Measurements from ENCODE around the gene DIP2C. TPM values are rescaled to one million over a fixed set of nuclear protein-coding genes. Genes with fewer than 3 reads are reported as not detected.

DIP2C gene
- total RNA-seq, 1 donor from 2014 or later: 0.53 TPM

DNA sequence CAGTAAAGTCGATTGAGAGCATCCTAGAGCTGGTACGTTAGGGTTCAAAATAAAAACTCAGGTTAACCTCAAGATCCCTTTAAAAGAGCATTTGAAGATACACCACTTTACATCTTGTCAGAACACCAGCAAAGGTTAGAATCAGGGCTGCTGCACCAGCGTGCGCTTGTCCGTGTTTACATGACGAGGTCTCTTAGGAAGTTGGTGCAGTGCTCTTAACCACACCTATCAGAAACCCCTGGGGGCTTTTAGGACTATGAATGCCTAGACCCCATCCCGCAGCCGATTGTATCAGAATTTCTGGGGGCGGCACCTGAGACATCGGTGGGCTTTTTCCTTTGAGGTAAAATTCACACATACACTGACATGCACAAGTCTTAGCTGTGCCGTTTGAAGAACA lies 456.6 kb downstream of the DIP2C start:
- Histone ChIP-seq H3K4me3 (ENCODE audit: low read depth, low read length) (no peak overlapping the region), H3K27me3 (ENCODE audit: control insufficient read depth, insufficient read depth, low read length) (no peaks in the 10 kb centered on the region), H3K36me3 (ENCODE audit: control insufficient read depth, insufficient read depth, low read length) (no peaks in the 10 kb centered on the region)
- no peak for DNase-seq (ENCODE audit: low read depth)
- TF ChIP-seq, protein P1, sequence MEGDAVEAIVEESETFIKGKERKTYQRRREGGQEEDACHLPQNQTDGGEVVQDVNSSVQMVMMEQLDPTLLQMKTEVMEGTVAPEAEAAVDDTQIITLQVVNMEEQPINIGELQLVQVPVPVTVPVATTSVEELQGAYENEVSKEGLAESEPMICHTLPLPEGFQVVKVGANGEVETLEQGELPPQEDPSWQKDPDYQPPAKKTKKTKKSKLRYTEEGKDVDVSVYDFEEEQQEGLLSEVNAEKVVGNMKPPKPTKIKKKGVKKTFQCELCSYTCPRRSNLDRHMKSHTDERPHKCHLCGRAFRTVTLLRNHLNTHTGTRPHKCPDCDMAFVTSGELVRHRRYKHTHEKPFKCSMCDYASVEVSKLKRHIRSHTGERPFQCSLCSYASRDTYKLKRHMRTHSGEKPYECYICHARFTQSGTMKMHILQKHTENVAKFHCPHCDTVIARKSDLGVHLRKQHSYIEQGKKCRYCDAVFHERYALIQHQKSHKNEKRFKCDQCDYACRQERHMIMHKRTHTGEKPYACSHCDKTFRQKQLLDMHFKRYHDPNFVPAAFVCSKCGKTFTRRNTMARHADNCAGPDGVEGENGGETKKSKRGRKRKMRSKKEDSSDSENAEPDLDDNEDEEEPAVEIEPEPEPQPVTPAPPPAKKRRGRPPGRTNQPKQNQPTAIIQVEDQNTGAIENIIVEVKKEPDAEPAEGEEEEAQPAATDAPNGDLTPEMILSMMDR (IDR thresholded peaks at IDR 0.05; ENCODE audit: insufficient read depth, low read length, severe bottlenecking): no peak
- FAIRE-seq: no peak

DNA sequence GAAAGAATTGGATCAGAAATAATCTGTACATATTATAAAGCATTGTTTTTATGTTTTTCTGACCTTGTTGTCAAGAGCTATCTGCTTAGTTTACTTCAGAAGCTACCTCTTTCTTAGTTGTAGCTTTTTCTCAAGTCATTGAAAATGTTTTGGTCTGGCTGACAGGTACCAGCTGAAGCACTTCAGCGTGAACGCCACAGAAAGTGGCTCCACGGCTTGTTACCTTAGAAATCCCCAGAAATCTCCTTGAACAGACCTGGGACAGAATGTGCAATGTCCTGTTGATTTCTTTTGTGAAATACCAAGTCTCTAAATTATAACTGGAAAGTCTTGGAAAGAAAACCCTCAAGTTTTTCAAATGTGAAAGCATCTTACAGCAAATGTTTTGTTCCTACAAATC lies 457.4 kb downstream of the DIP2C start:
- H3K36me3 ChIP-seq (ENCODE audit: control insufficient read depth, insufficient read depth, low read length): no peaks in the 10 kb centered on the region
- no peaks in the 10 kb centered on the region for H3K27me3 ChIP-seq (ENCODE audit: control insufficient read depth, insufficient read depth, low read length)
- TF ChIP-seq, protein P1 (IDR thresholded peaks at IDR 0.05; ENCODE audit: insufficient read depth, low read length, severe bottlenecking): no peak
- no peak overlapping the region for H3K4me3 ChIP-seq (ENCODE audit: low read depth, low read length)
- DNase-seq (ENCODE audit: low read depth) (no peak), FAIRE-seq (peak; percentile 28)

DNA sequence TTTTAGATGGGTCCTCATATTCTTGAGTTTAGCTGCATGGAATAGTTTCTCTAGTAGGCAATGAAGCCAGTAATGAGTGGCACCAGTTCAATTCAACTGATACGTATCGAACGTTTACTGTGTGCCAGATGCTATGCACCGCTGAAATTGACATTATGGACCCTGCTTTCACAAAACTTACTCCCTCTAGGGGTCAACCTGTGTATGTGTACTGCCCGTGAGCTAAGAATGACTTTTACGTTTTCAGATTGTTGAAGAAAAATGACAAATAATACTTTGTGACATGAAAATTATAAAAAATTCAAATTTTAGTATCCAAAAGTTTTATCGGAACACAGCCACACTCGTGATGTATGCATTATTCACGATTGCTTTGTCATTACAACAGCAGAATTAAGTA lies 458.7 kb downstream of the DIP2C start:
- no peak for FAIRE-seq
- no peaks in the 10 kb centered on the region for H3K27me3 ChIP-seq (ENCODE audit: control insufficient read depth, insufficient read depth, low read length)
- no peak overlapping the region for H3K4me3 ChIP-seq (ENCODE audit: low read depth, low read length)

DNA sequence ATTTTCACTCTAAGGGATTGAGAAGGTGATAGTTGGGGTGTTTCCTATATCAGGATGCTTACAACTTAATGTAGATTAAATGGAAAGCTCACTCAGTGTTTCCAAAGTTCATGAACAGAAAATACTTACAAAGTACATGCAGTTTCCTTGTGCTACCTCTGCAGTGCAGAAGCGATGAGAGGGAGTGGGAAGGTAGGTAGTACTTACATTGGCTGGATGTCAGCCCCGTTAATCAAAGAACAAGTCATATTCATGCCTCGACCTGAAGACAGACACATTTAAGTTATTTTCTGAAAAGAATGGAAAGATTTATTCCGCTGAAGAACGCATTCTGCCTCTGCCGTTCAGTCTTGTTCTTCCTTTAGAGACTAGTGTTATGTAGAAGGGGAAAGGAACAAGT lies 461.1 kb downstream of the DIP2C start:
- Histone ChIP-seq H3K36me3 (ENCODE audit: control insufficient read depth, insufficient read depth, low read length) (no peaks in the 10 kb centered on the region), H3K4me3 (ENCODE audit: low read depth, low read length) (no peak overlapping the region), H3K27me3 (ENCODE audit: control insufficient read depth, insufficient read depth, low read length) (no peaks in the 10 kb centered on the region)
- TF ChIP-seq, protein P1 (IDR thresholded peaks at IDR 0.05; ENCODE audit: insufficient read depth, low read length, severe bottlenecking): no peak
- FAIRE-seq: no peak
- DNase-seq (ENCODE audit: low read depth): peak; percentile 45

More for the DNA sequence above, 458.7 kb downstream of the DIP2C start:
- TF ChIP-seq, protein P1 (IDR thresholded peaks at IDR 0.05; ENCODE audit: insufficient read depth, low read length, severe bottlenecking): peak; percentile 7
- H3K36me3 ChIP-seq (ENCODE audit: control insufficient read depth, insufficient read depth, low read length): no peaks in the 10 kb centered on the region
- DNase-seq (ENCODE audit: low read depth): no peak

DNA sequence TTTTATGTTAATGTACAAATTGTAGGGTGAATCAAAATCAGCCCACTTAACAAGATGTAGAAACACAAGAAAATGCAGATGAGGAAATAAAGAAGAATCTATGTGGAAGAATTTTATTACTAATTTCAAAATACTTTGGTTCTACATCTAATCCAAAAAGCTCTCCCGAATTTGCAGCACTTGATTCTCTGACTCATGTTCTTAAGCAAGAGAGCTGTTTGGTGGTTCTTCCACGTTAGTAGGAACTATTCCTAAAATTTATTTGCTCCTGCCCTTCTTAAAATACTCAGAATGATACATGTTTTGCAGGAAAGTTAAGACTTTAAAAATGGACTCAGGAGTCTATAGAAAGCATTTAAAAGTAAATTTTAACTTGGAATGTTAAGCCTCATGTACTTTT lies 462.5 kb downstream of the DIP2C start:
- FAIRE-seq: no peak
- DNase-seq (ENCODE audit: low read depth): peak; percentile 30
- TF ChIP-seq, protein P1 (IDR thresholded peaks at IDR 0.05; ENCODE audit: insufficient read depth, low read length, severe bottlenecking): no peak
- Histone ChIP-seq H3K4me3 (ENCODE audit: low read depth, low read length) (no peak overlapping the region), H3K27me3 (ENCODE audit: control insufficient read depth, insufficient read depth, low read length) (no peaks in the 10 kb centered on the region), H3K36me3 (ENCODE audit: control insufficient read depth, insufficient read depth, low read length) (no peaks in the 10 kb centered on the region)

DNA sequence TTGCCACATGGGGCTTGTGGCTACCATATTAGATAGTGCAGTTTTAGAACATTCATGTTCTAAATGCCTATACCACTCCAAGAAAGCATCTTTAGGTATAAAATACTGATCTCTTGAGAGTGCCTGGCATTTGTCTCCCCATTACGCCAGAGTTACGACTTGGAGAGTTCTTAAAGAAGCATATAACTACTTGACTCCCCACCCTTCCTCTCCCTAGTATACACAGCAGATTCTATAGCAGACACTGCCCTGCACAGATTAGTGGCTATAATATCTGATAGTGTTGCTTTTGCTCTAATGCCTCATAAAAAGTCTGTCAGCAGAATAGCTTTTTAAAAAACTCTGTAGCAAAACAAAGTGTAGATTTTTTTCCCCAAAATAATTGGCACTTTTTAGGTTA lies 463.4 kb downstream of the DIP2C start:
- H3K4me3 ChIP-seq (ENCODE audit: low read depth, low read length): no peak overlapping the region
- no peaks in the 10 kb centered on the region for H3K36me3 ChIP-seq (ENCODE audit: control insufficient read depth, insufficient read depth, low read length)
- no peak for FAIRE-seq
- TF ChIP-seq, protein P1 (IDR thresholded peaks at IDR 0.05; ENCODE audit: insufficient read depth, low read length, severe bottlenecking): no peak
- DNase-seq (ENCODE audit: low read depth): no peak
- no peaks in the 10 kb centered on the region for H3K27me3 ChIP-seq (ENCODE audit: control insufficient read depth, insufficient read depth, low read length)

All from bronchial epithelial cell (primary cell).